K562 (cell line): Measurements from ENCODE around the gene GYG1. TPM values are rescaled to one million over a fixed set of nuclear protein-coding genes. Genes with fewer than 3 reads are reported as not detected.
A peak's percentile ranks its signal among the peaks of the same experiment; 100 is the strongest.

Source experiments
- ATF7 ChIP-seq: fragments of 450-650 bp; IDR thresholded peaks from 2 replicates; pipeline ENCODE4 v1.7.1; 2014; ENCODE audit warnings: mild to moderate bottlenecking, moderate library complexity
- CAMTA2 ChIP-seq: fragments of 250-450 bp; sonication (Bioruptor Pico); conservative IDR thresholded peaks from 2 replicates; pipeline ENCODE4 v1.5.1; 2022
- CBX1 ChIP-seq: sonication (generic); IDR thresholded peaks from 2 replicates; pipeline ENCODE4 v1.6.1; 2016; ENCODE audit warnings: antibody characterized with exemption, low read depth, mild to moderate bottlenecking
- KLF16 ChIP-seq: IDR thresholded peaks from 2 replicates; pipeline ENCODE4 v1.6.1; 2016; ENCODE audit warnings: antibody characterized with exemption
- MAFG ChIP-seq: fragments of 450-650 bp; conservative IDR thresholded peaks from 2 replicates; pipeline ENCODE4 v1.6.1; 2016; ENCODE audit warnings: missing genetic modification characterization, missing compliant biosample characterization
- NFATC3 ChIP-seq: fragments of 450-650 bp; IDR thresholded peaks from 2 replicates; pipeline ENCODE4 v1.6.1; 2017; ENCODE audit warnings: mild to moderate bottlenecking
- NFIC ChIP-seq: fragments of 450-650 bp; IDR thresholded peaks from 2 replicates; pipeline ENCODE4 v1.6.1; 2017; ENCODE audit warnings: mild to moderate bottlenecking, inconsistent platforms
- PRPF4 ChIP-seq: fragments of 200-400 bp; formaldehyde crosslinking; IDR thresholded peaks from one replicate; pipeline ENCODE4 v1.6.1; 2017; ENCODE audit warnings: low read length, low read depth, mild to moderate bottlenecking; ENCODE audit not compliant: insufficient read depth, poor library complexity, severe bottlenecking
- SIN3A ChIP-seq, 2 experiments: fragments of 150-350 bp in 1 of 2; IDR thresholded peaks; 2 replicates each; pipeline ENCODE4 v1.6.1; 2011 to 2016; ENCODE audit warnings: borderline replicate concordance in 2 of 2, low read depth in 2 of 2, low read length in 2 of 2, mild to moderate bottlenecking in 2 of 2, moderate library complexity in 2 of 2; ENCODE audit not compliant: control insufficient read depth in 1 of 2
- SMAD3 ChIP-seq: fragments of 450-650 bp; formaldehyde crosslinking; conservative IDR thresholded peaks from 2 replicates; pipeline ENCODE4 v1.4.0; 2020; ENCODE audit warnings: mild to moderate bottlenecking
- SMARCA4 ChIP-seq: fragments of 450-650 bp; IDR thresholded peaks from 2 replicates; pipeline ENCODE4 v1.6.1; 2016
- STAG1 ChIP-seq: sonication (generic); formaldehyde crosslinking; IDR thresholded peaks from 2 replicates; pipeline ENCODE4 v1.5.0; 2020; ENCODE audit warnings: missing genetic modification reagents, borderline replicate concordance
- SUPT5H ChIP-seq: fragments of 450-650 bp; IDR thresholded peaks from 2 replicates; pipeline ENCODE4 v1.6.1; 2016
- TCF15 ChIP-seq: fragments of 250-450 bp; sonication (Bioruptor Pico); IDR thresholded peaks from 2 replicates; pipeline ENCODE4 v1.8.0; 2022; ENCODE audit warnings: moderate library complexity, mild to moderate bottlenecking, inconsistent platforms
- TCFL5 ChIP-seq: fragments of 250-450 bp; sonication (Bioruptor Pico); conservative IDR thresholded peaks from 2 replicates; pipeline ENCODE4 v1.6.1; 2021; ENCODE audit warnings: mild to moderate bottlenecking, moderate library complexity, matching md5 sums
- ZFPM2 ChIP-seq: fragments of 250-450 bp; sonication (Bioruptor Pico); IDR thresholded peaks from 2 replicates; pipeline ENCODE4 v1.5.1; 2022; ENCODE audit warnings: mild to moderate bottlenecking
- ZNF23 ChIP-seq: fragments of 250-450 bp; sonication (Bioruptor Pico); IDR thresholded peaks from 2 replicates; pipeline ENCODE4 v1.4.0; 2020; ENCODE audit warnings: mild to moderate bottlenecking
- ZNF830 ChIP-seq: fragments of 250-450 bp; sonication (Bioruptor Pico); IDR thresholded peaks from 2 replicates; pipeline ENCODE4 v1.5.0; 2021; ENCODE audit warnings: mild to moderate bottlenecking
- polyA plus RNA-seq, 8 experiments: library from polyadenylated mRNA; depleted of rRNA in 4 of 8; stranded (reverse) in 5 of 8; unstranded in 3 of 8; fragments of >200 nt; fragmentation: Nextera tagmentation in 2 of 8; fragmentation: Illumina TruSeq in 1 of 8; extraction: Ambion mirVana in 2 of 8; extraction: Trizol in 1 of 8; gene quantifications; 2 replicates each; pipeline versions ENCODE4 v1.2.1 to v1.2.3, GENCODE V29; 2011 to 2014; ENCODE audit warnings: inconsistent platforms in 1 of 8, missing spikeins in 1 of 8
- total RNA-seq, 7 experiments: library from RNA; depleted of rRNA in 6 of 7; stranded (reverse); fragments of >200 nt in 6 of 7; fragmentation: Illumina TruSeq in 2 of 7; extraction: Trizol in 2 of 7; gene quantifications; 2 replicates each; pipeline versions ENCODE4 v1.2.1 to v1.2.3, GENCODE V29; 2011 to 2021; ENCODE audit warnings: low replicate concordance in 1 of 7
- TF ChIP-seq, protein P1 (sequence below), 2 experiments: fragments of 450-650 bp in 1 of 2; IDR thresholded peaks; 2 replicates each; pipeline ENCODE4 v1.6.1; 2011 to 2017; ENCODE audit warnings: low read depth in 2 of 2, antibody characterized with exemption in 1 of 2, borderline replicate concordance in 1 of 2, low read length in 1 of 2, mild to moderate bottlenecking in 1 of 2, mixed read lengths in 1 of 2; ENCODE audit not compliant: control insufficient read depth in 1 of 2
- TF ChIP-seq, protein P2 (sequence below): fragments of 450-650 bp; IDR thresholded peaks from 2 replicates; pipeline ENCODE4 v1.6.1; 2016; ENCODE audit warnings: antibody characterized with exemption
- TF ChIP-seq, protein P3 (sequence below): fragments of 450-650 bp; formaldehyde crosslinking; IDR thresholded peaks from 2 replicates; pipeline ENCODE4 v1.4.0; 2020; ENCODE audit warnings: mild to moderate bottlenecking, moderate library complexity

Gene GYG1
- total and polyA plus RNA-seq, 9 of the 15 experiments (the other 6 are each of a cell fraction or from before 2014, with no cell fraction given), result 14.6 to 38.4 (median 24.6) TPM

GRCh38 chr3:148943506-148944205, 47.7 kb upstream of the GYG1 start (continued):
- TF ChIP-seq, protein P1, sequence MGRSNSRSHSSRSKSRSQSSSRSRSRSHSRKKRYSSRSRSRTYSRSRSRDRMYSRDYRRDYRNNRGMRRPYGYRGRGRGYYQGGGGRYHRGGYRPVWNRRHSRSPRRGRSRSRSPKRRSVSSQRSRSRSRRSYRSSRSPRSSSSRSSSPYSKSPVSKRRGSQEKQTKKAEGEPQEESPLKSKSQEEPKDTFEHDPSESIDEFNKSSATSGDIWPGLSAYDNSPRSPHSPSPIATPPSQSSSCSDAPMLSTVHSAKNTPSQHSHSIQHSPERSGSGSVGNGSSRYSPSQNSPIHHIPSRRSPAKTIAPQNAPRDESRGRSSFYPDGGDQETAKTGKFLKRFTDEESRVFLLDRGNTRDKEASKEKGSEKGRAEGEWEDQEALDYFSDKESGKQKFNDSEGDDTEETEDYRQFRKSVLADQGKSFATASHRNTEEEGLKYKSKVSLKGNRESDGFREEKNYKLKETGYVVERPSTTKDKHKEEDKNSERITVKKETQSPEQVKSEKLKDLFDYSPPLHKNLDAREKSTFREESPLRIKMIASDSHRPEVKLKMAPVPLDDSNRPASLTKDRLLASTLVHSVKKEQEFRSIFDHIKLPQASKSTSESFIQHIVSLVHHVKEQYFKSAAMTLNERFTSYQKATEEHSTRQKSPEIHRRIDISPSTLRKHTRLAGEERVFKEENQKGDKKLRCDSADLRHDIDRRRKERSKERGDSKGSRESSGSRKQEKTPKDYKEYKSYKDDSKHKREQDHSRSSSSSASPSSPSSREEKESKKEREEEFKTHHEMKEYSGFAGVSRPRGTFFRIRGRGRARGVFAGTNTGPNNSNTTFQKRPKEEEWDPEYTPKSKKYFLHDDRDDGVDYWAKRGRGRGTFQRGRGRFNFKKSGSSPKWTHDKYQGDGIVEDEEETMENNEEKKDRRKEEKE (IDR thresholded peaks at IDR 0.05; ENCODE audit: borderline replicate concordance in 1 of 2, control insufficient read depth in 1 of 2, low read depth in 2 of 2, low read length in 1 of 2), result no peak
- TF ChIP-seq PRPF4 (no peak), NFATC3 (no peak), ZFPM2 (no peak), CAMTA2 (CRISPR knock-in tag) (no peak), SUPT5H (no peak), STAG1 (CRISPR knock-in tag) (no peak), KLF16 (no peak; the same call in 1 of the 2 replicates), TCF15 (CRISPR knock-in tag) (no peak), TCFL5 (no peak), SMARCA4 (peak; percentile 54; the same call in 1 of the 2 replicates), CBX1 (no peak), MAFG (tag) (peak; percentile 95), ZNF830 (CRISPR knock-in tag) (no peak), ATF7 (peak; percentile 21; the same call in 1 of the 2 replicates), SMAD3 (CRISPR knock-in tag) (no peak), SIN3A (IDR thresholded peaks at IDR 0.05; ENCODE audit: borderline replicate concordance in 2 of 2, control insufficient read depth in 1 of 2, low read depth in 2 of 2, low read length in 2 of 2) (no peak), NFIC (0 out of 2 replicates have a peak, but pooled peaks have one; percentile 17), ZNF23 (no peak)
- TF ChIP-seq, protein P2, sequence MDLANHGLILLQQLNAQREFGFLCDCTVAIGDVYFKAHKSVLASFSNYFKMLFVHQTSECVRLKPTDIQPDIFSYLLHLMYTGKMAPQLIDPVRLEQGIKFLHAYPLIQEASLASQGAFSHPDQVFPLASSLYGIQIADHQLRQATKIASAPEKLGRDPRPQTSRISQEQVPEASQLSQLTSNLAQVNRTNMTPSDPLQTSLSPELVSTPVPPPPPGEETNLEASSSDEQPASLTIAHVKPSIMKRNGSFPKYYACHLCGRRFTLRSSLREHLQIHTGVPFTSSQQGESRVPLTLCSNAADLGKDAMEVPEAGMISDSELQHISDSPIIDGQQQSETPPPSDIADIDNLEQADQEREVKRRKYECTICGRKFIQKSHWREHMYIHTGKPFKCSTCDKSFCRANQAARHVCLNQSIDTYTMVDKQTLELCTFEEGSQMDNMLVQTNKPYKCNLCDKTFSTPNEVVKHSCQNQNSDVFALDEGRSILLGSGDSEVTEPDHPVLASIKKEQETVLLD, result no peak
- TF ChIP-seq, protein P3, sequence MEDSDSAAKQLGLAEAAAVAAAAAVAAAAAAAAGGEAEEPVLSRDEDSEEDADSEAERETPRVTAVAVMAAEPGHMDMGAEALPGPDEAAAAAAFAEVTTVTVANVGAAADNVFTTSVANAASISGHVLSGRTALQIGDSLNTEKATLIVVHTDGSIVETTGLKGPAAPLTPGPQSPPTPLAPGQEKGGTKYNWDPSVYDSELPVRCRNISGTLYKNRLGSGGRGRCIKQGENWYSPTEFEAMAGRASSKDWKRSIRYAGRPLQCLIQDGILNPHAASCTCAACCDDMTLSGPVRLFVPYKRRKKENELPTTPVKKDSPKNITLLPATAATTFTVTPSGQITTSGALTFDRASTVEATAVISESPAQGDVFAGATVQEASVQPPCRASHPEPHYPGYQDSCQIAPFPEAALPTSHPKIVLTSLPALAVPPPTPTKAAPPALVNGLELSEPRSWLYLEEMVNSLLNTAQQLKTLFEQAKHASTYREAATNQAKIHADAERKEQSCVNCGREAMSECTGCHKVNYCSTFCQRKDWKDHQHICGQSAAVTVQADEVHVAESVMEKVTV (CRISPR knock-in tag), result peak; percentile 66
